PFSK-1 (cell line): ENCODE data around the gene TRAPPC11.

Experiments used
- FOXP2 ChIP-seq: optimal IDR thresholded peaks from 2 replicates; pipeline ENCODE3; 2011; ENCODE audit warnings: borderline replicate concordance, control low read depth, inconsistent platforms; ENCODE audit not compliant: insufficient read depth; ENCODE audit errors: extremely low read length, extremely low read depth
- POLR2AphosphoS5 ChIP-seq: IDR thresholded peaks from 2 replicates; pipeline ENCODE4 v1.6.1; 2012; ENCODE audit warnings: low read depth, mild to moderate bottlenecking, control low read depth, low read length, moderate library complexity
- REST ChIP-seq, 2 experiments: IDR thresholded peaks; 2 replicates each; pipeline versions ENCODE4 v1.6.1 to v1.8.0; 2011 to 2012; ENCODE audit warnings: low read depth in 2 of 2, low read length in 2 of 2, control low read depth in 1 of 2, inconsistent platforms in 1 of 2, mild to moderate bottlenecking in 1 of 2, moderate library complexity in 1 of 2; ENCODE audit not compliant: insufficient read depth in 1 of 2
- SIN3A ChIP-seq: IDR thresholded peaks from 2 replicates; pipeline ENCODE4 v1.6.1; 2012; ENCODE audit warnings: mild to moderate bottlenecking, low read length, moderate library complexity, borderline replicate concordance; ENCODE audit not compliant: insufficient read depth
- TAF1 ChIP-seq: IDR thresholded peaks from 2 replicates; pipeline ENCODE4 v1.6.1; 2012; ENCODE audit warnings: low read length, control low read depth, borderline replicate concordance; ENCODE audit not compliant: insufficient read depth

The TRAPPC11 gene

GRCh38 chr4:183618681-183619080 is 40.4 kb upstream of the TRAPPC11 start:
- TF ChIP-seq FOXP2: no peak
- TF ChIP-seq REST (IDR thresholded peaks at IDR 0.05; ENCODE audit: insufficient read depth in 1 of 2, low read depth in 2 of 2, low read length in 2 of 2): no peak
- no peak for TF ChIP-seq SIN3A
- no peak for TF ChIP-seq POLR2AphosphoS5
- no peak for TF ChIP-seq TAF1

GRCh38 chr4:183620421-183620820 is 38.7 kb upstream of the TRAPPC11 start:
- TF ChIP-seq SIN3A (no peak), REST (IDR thresholded peaks at IDR 0.05; ENCODE audit: insufficient read depth in 1 of 2, low read depth in 2 of 2, low read length in 2 of 2) (no peak), TAF1 (no peak), POLR2AphosphoS5 (no peak), FOXP2 (no peak)

GRCh38 chr4:183621875-183622274 is 37.2 kb upstream of the TRAPPC11 start:
- TF ChIP-seq POLR2AphosphoS5: no peak
- TF ChIP-seq REST (IDR thresholded peaks at IDR 0.05; ENCODE audit: insufficient read depth in 1 of 2, low read depth in 2 of 2, low read length in 2 of 2): no peak
- TF ChIP-seq FOXP2: no peak
- no peak for TF ChIP-seq SIN3A

- TF ChIP-seq SIN3A (no peak), POLR2AphosphoS5 (no peak), TAF1 (no peak), REST (IDR thresholded peaks at IDR 0.05; ENCODE audit: insufficient read depth in 1 of 2, low read depth in 2 of 2, low read length in 2 of 2) (no peak)
These were observed 34.5 kb upstream of the TRAPPC11 start for GRCh38 chr4:183624548-183624947.

- TF ChIP-seq REST (IDR thresholded peaks at IDR 0.05; ENCODE audit: insufficient read depth in 1 of 2, low read depth in 2 of 2, low read length in 2 of 2): no peak
- no peak for TF ChIP-seq FOXP2
- no peak for TF ChIP-seq POLR2AphosphoS5
- TF ChIP-seq TAF1: no peak
- TF ChIP-seq SIN3A: no peak
These were observed 32.9 kb upstream of the TRAPPC11 start for GRCh38 chr4:183626168-183626567.
